ENCODE measurements around the gene TRIM42. TPM values are rescaled to one million over a fixed set of nuclear protein-coding genes. Genes with fewer than 3 reads are reported as not detected.

The TRIM42 gene
- not detected in 2 replicates for total RNA-seq

GRCh38 chr3:140677764-140678163 is at the start of gene TRIM42:
TSS of gene TRIM42 (plus strand) at chr3:140678064. CDS start at chr3:140678230, 166 bp downstream.

Measured in bronchus fibroblast of lung (primary cell).